OCI-LY3 (cell line): Measurements from ENCODE around the gene WNT7B.

Experiments used
- EZH2phosphoT487 ChIP-seq: fragments of 200-600 bp; shearing (Covaris generic); IDR thresholded peaks from 2 replicates; pipeline ENCODE4 v1.6.1; 2018; ENCODE audit warnings: antibody characterized with exemption, mixed run types, low read depth
- TF ChIP-seq, protein P1 (sequence below): fragments of 200-600, 300-600 bp; sonication (generic); IDR thresholded peaks from 2 replicates; pipeline ENCODE4 v1.5.1; 2014; ENCODE audit warnings: antibody characterized with exemption, low read length, low read depth

DNA sequence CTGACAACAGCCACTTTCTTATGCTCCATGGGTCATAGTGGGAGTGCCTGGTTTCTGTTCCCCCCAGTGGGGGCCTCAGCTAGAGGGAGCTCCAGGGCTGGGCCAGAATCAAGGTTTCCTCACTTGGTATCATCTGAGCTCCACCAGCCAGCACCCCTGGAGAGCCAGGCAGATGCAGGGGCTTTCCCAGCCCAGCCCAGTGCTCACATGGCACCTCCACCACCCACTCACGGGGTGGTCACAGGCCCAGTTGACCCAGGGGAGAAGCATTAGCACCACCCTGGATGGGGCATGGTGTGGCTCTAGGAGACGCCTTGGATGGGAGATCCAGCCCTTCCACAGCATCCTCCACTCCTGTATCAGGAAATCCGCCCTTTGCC, 24.1 kb upstream of the WNT7B start:
- TF ChIP-seq, protein P1, sequence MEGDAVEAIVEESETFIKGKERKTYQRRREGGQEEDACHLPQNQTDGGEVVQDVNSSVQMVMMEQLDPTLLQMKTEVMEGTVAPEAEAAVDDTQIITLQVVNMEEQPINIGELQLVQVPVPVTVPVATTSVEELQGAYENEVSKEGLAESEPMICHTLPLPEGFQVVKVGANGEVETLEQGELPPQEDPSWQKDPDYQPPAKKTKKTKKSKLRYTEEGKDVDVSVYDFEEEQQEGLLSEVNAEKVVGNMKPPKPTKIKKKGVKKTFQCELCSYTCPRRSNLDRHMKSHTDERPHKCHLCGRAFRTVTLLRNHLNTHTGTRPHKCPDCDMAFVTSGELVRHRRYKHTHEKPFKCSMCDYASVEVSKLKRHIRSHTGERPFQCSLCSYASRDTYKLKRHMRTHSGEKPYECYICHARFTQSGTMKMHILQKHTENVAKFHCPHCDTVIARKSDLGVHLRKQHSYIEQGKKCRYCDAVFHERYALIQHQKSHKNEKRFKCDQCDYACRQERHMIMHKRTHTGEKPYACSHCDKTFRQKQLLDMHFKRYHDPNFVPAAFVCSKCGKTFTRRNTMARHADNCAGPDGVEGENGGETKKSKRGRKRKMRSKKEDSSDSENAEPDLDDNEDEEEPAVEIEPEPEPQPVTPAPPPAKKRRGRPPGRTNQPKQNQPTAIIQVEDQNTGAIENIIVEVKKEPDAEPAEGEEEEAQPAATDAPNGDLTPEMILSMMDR = peak; percentile 65
- no peak for TF ChIP-seq EZH2phosphoT487
